ENCODE measurements around the gene SMG6. TPM values are rescaled to one million over a fixed set of nuclear protein-coding genes. Genes with fewer than 3 reads are reported as not detected.

The SMG6 gene
- total RNA-seq, 4 donors from 2014 or later: 13.3 to 74.9 (median 41.6) TPM

DNA sequence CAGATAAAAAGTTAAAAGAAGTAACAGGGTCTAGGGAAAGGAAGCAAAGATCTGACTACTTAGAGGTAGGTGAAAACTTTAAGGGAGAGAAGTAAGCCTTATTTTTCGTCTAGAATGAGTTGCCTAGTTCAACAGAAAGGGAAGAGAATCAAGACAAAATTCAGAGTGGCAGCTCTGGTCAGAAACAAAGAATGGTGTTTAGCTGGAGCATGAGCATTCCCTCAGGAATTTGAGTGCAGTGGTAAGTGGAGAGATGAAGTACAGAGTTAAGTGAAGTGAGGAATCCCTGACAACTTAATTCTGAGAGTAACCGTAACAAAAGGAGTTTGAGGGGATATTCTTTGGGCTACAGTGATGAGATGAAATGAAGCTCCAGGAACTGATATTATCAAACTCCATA is 11.5 kb downstream of the SMG6 start:
- Histone ChIP-seq H3K4me1 (no peaks in the 10 kb centered on the region), H3K27ac (no peak overlapping the region), H3K36me3 (no peaks in the 10 kb centered on the region), H3K4me3 (no peak overlapping the region), H3K9me3 (no peaks in the 10 kb centered on the region), H3K27me3 (no peaks in the 10 kb centered on the region)
- TF ChIP-seq POLR2A (IDR thresholded peaks at IDR 0.05): no peak
- TF ChIP-seq, protein P1, sequence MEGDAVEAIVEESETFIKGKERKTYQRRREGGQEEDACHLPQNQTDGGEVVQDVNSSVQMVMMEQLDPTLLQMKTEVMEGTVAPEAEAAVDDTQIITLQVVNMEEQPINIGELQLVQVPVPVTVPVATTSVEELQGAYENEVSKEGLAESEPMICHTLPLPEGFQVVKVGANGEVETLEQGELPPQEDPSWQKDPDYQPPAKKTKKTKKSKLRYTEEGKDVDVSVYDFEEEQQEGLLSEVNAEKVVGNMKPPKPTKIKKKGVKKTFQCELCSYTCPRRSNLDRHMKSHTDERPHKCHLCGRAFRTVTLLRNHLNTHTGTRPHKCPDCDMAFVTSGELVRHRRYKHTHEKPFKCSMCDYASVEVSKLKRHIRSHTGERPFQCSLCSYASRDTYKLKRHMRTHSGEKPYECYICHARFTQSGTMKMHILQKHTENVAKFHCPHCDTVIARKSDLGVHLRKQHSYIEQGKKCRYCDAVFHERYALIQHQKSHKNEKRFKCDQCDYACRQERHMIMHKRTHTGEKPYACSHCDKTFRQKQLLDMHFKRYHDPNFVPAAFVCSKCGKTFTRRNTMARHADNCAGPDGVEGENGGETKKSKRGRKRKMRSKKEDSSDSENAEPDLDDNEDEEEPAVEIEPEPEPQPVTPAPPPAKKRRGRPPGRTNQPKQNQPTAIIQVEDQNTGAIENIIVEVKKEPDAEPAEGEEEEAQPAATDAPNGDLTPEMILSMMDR (IDR thresholded peaks at IDR 0.05): no peak
- no peak for DNase-seq
- intact Hi-C loops (cut with DNase I; ENCODE audit: low total_unique reads): no loop called here

DNA sequence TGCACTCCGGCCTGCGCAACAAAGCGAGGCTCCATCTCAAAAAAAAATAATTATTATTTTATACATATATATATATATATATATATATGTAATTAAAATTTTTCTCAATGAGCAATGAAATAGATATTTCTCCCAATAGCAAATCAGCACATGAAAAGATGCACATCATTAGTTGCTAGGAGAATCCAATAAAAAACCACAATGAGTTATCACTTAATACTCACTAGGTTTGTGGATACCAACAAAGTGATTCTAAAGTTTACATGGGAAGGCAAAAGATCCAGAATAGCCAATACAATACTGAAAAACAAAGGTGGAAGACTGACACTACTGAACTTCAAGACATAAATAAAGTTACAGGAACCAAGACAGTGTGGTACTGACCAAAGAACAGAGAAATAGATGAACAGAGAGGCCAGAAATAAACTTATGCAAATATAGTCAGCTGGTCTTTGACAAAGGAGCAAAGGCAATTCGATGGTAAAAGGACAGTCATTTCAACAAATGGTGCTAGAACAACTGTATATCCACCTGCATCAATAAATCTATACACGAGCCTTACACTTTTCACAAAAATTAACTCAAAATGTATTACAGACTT is 13.6 kb downstream of the SMG6 start:
- H3K27ac ChIP-seq: no peak overlapping the region
- no peaks in the 10 kb centered on the region for H3K36me3 ChIP-seq
- no peaks in the 10 kb centered on the region for H3K9me3 ChIP-seq
- H3K27me3 ChIP-seq: no peaks in the 10 kb centered on the region
- no peak for DNase-seq
- no peak overlapping the region for H3K4me3 ChIP-seq
- TF ChIP-seq, protein P1 (IDR thresholded peaks at IDR 0.05): no peak
- no peak for TF ChIP-seq POLR2A (IDR thresholded peaks at IDR 0.05)
- H3K4me1 ChIP-seq: no peaks in the 10 kb centered on the region
- intact Hi-C loops (cut with DNase I; ENCODE audit: low total_unique reads): no loop called here

DNA sequence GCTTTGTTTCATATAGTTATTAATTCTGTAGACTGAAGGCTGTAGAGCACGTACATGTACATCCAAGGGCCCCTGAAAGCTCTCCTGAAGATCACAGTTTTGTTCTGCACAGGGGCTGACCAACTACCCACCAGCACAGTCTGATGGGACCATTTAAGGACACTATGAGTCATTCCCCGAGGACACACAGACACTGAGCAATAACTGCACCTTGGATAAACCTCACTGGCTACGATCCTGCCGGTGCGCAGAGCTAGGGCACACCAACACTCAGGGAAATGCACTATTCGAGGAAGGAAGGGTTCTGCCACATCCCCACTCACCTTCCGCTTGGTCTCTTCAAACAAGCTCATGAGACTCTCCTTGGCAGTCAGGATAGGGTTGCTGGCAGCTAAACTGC is 20.3 kb downstream of the SMG6 start:
- Histone ChIP-seq H3K27ac (no peak overlapping the region), H3K36me3 (no peaks in the 10 kb centered on the region), H3K4me1 (no peaks in the 10 kb centered on the region), H3K4me3 (no peak overlapping the region), H3K9me3 (no peaks in the 10 kb centered on the region), H3K27me3 (no peaks in the 10 kb centered on the region)
- TF ChIP-seq, protein P1 (IDR thresholded peaks at IDR 0.05): no peak
- TF ChIP-seq POLR2A (IDR thresholded peaks at IDR 0.05): no peak
- no peak for DNase-seq
- intact Hi-C loops (cut with DNase I; ENCODE audit: low total_unique reads): no loop called here

DNA sequence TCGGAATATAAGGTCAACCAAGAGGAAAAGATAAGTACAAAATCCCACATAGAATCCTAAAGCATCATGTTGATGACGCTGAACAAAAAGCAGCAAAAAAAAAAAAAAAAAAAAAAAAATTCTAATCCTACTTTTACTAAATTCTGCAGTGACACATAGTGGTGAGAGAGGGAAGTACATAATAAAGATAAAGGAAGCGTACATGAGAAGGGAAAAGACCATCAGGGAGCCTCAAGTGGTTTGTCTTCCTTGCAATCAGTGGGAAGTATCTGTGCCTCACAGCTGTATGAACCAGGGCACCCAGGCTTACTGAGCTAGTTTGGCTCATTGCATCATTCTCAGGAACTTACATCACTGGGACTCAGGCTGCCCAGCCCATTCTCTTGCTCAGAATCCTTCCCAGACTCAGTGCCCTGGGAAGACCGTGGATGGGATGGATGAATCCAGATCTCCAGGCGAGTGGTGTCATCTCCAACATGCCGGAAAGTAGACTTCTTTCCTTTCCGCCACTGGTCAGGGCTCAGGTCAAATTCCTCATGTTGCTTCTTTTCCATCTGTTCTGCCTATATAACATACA is 21.2 kb downstream of the SMG6 start:
- H3K36me3 ChIP-seq: no peaks in the 10 kb centered on the region
- H3K4me3 ChIP-seq: no peak overlapping the region
- no peaks in the 10 kb centered on the region for H3K9me3 ChIP-seq
- intact Hi-C loops (cut with DNase I; ENCODE audit: low total_unique reads): no loop called here
- no peak for DNase-seq
- H3K27me3 ChIP-seq: no peaks in the 10 kb centered on the region
- no peak overlapping the region for H3K27ac ChIP-seq
- no peaks in the 10 kb centered on the region for H3K4me1 ChIP-seq
- no peak for TF ChIP-seq POLR2A (IDR thresholded peaks at IDR 0.05)
- TF ChIP-seq, protein P1 (IDR thresholded peaks at IDR 0.05): peak; percentile 58 to 62 (median 60)

DNA sequence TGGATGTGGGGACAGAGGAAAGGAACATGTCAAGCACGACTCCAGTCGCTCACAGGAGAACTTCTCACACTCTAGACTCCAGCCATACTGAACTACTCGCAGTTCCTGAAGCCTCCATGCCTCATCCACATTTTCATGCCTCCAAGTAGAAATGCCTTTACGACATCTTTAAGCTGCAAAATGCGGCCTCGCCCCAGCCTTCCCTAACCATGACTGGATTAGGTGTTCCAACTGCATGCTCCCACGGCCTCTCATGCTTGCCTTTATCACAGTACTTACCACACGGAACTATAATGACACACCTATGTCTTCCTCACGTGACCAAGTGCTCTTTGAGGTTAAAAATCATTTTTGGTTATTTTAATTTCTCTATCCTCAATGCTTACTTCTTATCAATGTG is 23.9 kb downstream of the SMG6 start:
- Histone ChIP-seq H3K27ac (no peak overlapping the region), H3K9me3 (no peaks in the 10 kb centered on the region), H3K4me1 (no peaks in the 10 kb centered on the region), H3K4me3 (no peak overlapping the region), H3K36me3 (no peaks in the 10 kb centered on the region), H3K27me3 (no peaks in the 10 kb centered on the region)
- intact Hi-C loops (cut with DNase I; ENCODE audit: low total_unique reads): no loop called here
- no peak for TF ChIP-seq POLR2A (IDR thresholded peaks at IDR 0.05)
- TF ChIP-seq, protein P1 (IDR thresholded peaks at IDR 0.05): no peak
- no peak for DNase-seq

All from uterus (tissue), 4 donors.